ENCODE results near the gene HES7.
A peak's percentile ranks its signal among the peaks of the same experiment; 100 is the strongest.

HES7 gene

DNA sequence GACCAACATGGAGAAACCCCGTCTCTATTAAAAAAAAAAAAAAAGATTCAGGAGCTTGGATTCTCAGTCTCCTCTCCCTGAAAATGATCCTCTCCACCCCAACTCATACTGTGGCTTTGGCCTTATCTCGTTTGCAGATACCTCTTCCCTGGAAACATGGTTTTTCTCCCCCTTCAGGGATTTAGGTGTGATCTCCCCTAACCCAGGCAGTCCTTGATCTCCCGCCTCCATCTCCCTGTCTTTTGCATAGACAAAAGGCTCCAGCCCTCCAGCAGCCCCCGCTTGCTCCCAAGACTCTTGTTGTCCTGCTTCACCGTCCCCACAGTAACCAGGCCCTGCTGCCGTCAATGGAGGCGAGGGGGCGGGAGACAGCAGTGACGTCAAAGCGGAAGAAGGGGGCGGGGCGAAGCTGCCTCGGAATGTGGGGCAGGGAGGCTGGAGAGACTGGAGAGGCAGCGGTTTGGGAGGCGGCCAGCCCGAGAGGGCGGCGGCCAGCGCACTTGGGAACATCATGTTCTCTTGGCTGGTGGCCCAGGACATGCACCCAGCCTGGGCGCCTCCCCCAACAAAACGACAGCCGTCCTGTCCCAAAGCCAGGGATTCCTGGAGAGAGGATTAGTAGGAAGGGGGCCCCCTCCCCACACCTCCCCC is 30.2 kb upstream of the HES7 start:
- DNase-seq (ENCODE audit: low read depth), result peak; percentile 98
- TF ChIP-seq CTCF (conservative IDR thresholded peaks at IDR 0.05; ENCODE audit: low read depth, low read length), result no peak
- H3K4me3 ChIP-seq (ENCODE audit: low read length), result peak overlapping the region; percentile 32

GRCh38 chr17:8153525-8153956 is 29.6 kb upstream of the HES7 start:
- DNase-seq (ENCODE audit: low read depth), result peak; percentile 84
- no peak for TF ChIP-seq CTCF (conservative IDR thresholded peaks at IDR 0.05; ENCODE audit: low read depth, low read length)
- H3K4me3 ChIP-seq (ENCODE audit: low read length), result no peak overlapping the region

- H3K4me3 ChIP-seq (ENCODE audit: low read length), result no peak overlapping the region
- TF ChIP-seq CTCF (conservative IDR thresholded peaks at IDR 0.05; ENCODE audit: low read depth, low read length), result no peak
- DNase-seq (ENCODE audit: low read depth), result no peak
These were observed 29.1 kb upstream of the HES7 start for GRCh38 chr17:8153031-8153451.

- no peak for TF ChIP-seq CTCF (conservative IDR thresholded peaks at IDR 0.05; ENCODE audit: low read depth, low read length)
- peak within 1 kb of the TSS; percentile 98 for H3K4me3 ChIP-seq (ENCODE audit: low read length)
- peak; percentile 92 for DNase-seq (ENCODE audit: low read depth)
These were observed 28.3 kb upstream of the HES7 start, which contains the start of gene PER1 for GRCh38 chr17:8152112-8152775. Gene PER1, minus strand, starts transcription at chr17:8152404. Its CDS starts 1,698 bp downstream, at chr17:8150706.

DNA sequence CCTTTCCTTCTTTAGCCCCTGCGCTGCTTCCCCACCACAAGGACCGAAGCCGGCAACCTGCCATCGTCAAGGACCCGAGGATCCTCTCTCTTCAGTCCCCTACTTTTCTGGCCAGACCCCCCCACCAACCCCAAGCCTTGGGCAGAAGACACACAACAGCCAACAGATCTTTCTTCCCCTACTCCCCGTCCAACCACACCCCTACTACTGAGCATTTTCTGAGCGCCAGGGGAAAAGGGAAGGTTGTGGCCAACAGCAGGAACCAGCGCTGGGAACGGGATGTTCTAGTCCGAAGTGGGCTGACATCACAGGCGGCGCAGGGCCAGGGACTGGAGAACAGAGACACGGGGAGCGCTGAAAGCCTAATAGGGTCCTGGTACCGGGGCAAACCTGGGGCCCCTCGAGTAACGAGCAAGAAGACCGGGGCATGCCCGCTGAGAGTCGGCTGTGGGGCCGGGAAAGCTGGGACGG is 27.8 kb upstream of the HES7 start:
- DNase-seq (ENCODE audit: low read depth), result no peak
- no peak for TF ChIP-seq CTCF (conservative IDR thresholded peaks at IDR 0.05; ENCODE audit: low read depth, low read length)
- peak overlapping the region; percentile 98 for H3K4me3 ChIP-seq (ENCODE audit: low read length)

GRCh38 chr17:8151120-8151640 is 27.3 kb upstream of the HES7 start:
- peak overlapping the region; percentile 98 for H3K4me3 ChIP-seq (ENCODE audit: low read length)
- DNase-seq (ENCODE audit: low read depth), result no peak
- no peak for TF ChIP-seq CTCF (conservative IDR thresholded peaks at IDR 0.05; ENCODE audit: low read depth, low read length)
